HG03565 (cell line): ENCODE data around the gene CD44.
"Not testable (repeated sequence)": the region's sequence is repeated elsewhere in the genome, so short reads cannot be mapped to it uniquely, and the experiment has no call there.

Experiments used
- ATAC-seq: cut with Tn5 transposase; IDR thresholded peaks from one replicate; pipeline ENCODE4 v1.9.1; 2021; ENCODE audit warnings: mild to moderate bottlenecking, moderate library complexity; ENCODE audit not compliant: unreplicated experiment

The CD44 gene

DNA sequence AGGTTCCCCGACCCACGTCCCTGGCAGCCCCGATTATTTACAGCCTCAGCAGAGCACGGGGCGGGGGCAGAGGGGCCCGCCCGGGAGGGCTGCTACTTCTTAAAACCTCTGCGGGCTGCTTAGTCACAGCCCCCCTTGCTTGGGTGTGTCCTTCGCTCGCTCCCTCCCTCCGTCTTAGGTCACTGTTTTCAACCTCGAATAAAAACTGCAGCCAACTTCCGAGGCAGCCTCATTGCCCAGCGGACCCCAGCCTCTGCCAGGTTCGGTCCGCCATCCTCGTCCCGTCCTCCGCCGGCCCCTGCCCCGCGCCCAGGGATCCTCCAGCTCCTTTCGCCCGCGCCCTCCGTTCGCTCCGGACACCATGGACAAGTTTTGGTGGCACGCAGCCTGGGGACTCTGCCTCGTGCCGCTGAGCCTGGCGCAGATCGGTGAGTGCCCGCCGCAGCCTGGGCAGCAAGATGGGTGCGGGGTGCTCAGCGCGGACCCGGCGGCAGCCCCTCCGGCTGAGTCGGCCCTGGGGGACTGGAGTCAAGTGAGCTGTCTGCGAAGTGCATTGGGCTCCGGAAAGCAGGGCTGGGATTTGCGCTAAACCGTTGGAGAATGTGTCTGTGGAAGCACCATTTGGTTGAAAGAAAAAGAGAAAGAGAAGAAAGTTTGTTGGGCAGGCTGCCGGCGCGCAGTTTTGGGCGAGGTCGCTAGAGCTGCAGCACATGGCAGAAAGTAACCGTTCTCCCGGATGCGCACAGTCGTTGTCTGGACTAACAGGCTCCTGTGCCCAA is at the start of gene CD44:
Gene CD44 (plus strand): TSS at position 229 of the 779 bp plus-strand sequence. CDS start 133 bp downstream, at position 362.
- peak; percentile 32 for ATAC-seq

DNA sequence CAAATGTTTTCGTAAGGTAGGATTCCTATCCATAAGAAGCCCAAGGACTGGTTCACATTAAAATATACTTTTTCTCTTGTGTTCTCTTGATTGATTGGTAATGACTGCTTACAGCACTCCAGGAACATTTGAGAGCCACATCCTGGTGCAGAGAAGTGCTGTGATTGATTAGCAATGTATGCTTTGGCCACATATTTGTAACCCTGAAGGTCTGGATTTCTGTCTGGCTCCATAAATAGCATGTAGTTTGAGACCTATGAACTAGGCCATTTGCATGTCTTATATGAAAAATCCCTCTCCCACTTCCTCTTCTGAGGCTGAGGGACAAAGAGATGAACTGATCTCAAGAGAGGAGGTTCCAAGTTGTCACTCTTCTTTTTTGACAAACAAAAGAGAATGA is 49.3 kb upstream of the CD44 start:
- ATAC-seq, result peak; percentile 84

DNA sequence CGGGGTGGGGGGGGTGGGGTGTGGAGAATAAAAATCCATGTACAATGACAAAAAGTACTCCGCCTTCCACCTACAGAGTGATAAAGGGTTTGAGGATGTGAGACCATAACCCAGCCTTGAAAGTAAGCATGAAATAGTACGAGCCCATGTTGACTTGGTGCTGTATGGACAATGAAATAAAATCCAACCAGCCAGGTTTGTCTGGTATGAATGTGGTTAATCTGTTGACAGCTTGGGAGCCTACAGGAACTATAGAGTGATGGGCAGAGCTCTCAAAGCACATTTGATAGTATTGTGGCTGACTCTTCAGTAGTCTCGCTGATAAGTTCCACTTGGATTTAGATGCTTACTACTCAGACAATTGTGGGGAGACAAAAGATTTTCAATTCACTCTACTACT is 48.8 kb upstream of the CD44 start:
- ATAC-seq, result peak; percentile 25

DNA sequence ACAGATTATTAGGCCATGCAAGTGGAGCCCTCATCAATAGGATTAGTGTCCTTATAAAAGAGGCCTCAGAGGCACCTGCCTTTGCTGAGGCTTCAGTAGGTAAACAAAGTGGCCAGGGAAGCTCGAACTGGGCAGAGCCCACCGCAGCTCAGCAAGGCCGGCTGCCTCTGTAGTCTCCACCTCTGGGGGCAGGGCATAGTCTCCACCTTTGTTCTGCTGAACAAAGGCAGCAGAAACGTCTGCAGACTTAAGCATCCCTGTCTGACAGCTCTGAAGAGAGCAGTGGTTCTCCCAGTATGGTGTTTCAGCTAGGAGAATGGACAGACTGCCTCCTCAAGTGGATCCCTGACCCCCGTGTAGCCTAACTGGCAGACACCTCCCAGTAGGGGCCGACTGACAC is 48.0 kb upstream of the CD44 start:
- not testable (repeated sequence) for ATAC-seq

DNA sequence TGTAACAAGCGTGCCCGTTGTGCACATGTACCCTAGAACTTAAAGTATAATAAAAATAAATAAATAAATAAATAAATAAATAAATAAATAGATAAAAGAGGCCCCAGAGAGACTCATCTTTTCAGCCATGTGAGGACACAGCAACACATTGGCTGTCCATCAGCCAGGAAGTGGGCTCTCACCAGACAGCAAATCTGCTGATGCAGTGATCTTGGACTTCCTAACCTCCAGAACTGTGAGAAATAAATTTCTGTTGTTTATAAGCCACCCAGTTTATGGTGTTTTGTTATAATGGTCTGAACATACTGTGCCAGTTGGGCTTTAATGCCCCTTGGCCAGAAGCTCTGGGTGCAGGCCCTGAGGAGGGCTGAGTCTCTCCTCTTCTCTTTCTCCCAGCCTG is 42.2 kb upstream of the CD44 start:
- no peak for ATAC-seq

DNA sequence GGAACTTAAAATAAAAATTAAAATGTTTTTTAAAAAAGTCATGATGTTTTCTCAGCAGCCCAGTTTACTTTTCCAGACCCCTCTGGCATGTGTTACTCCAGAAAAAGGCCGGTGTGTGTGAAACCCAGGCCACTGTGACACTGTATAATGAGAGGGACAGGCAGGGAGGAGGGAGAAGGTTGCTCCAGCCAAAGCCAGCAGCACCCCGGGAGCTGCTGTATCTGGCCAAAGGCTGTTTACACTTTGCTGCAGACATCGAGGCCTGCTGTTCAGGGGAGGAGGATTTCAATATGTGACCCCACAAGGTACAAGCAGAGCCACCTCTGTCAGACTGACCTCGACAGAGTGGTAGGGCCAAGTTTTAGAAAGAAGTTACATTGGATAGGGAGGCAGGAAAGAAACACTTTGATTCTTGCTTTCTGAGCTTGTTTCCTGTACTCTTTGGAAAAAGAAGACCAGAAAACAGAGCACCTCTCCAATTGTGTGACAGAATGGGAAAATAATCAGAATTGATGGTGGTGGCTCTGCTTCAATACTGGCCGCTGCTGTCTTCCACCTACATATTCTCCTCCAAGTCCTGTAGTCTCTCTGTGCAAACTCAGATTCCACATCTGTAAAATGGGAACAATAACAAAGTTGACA is 41.0 kb upstream of the CD44 start:
- no peak for ATAC-seq

DNA sequence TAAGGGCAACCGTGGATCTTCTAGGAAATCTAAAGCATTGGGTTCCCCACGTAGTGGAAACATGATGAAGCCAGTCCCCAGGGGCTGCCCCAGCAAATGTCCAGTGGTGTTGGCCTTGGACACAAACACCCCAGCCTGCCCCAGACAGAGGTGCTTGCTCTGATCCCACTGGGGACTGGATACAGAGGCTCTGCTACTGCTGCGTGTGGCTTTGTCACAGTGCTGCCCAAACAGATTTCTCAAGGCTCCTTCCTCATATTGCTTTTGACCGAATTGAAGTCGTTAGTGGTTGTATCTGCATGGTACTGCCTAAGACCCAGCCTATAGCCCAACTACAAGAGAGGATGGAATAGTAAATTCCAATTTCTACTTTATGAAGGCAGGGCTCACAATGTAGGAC is 40.1 kb upstream of the CD44 start:
- no peak for ATAC-seq

DNA sequence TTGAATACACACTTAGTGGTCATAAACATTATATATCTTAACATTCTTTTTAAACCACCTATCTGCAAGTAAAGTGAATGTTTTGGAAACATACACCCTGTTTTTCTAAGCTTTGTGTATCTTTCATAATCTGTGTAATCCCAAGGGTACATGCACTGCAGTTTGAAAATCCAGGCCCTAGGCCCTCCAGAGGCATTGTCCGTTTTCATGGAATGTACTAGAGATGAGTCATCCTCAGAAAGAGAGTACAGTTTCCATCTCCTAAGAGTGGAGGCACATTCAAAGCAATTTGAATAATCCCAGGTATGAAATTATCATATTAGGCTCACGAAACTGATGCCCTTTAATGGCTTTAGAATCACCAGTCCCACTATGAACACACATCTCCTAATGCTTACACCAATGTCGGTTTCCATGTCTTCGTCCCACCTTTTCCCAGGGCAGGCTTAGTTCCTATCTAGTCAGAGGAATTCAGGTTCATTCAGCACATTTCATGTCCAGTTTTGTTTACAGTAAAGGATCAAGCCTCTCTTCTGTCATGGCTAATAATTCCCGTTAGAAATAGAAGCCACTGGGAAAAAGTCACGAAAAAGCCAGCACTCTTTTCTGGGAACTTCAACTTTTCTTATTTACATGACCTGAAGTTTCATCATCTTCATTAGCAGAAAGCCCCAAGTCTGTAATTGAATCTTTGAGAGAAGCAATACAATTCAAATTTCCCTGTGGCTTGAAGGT is 39.5 kb upstream of the CD44 start:
- ATAC-seq, result no peak

DNA sequence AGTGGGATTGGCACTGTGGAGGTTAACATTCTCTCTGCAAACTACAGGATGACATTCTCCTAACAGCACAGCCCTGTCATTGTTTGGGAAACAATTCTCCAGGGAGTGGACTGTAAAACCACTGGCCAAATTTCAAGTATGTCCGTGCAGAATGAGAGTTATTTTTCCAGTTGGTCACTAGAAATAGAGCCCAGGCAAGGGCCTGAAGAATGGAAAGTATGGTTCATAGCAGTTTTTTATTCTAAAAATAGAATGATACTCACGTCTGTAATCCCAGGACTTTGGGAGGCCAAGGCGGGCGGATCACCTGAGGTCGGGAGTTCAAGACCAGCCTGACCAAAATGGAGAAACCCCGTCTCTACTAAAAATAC is 39.0 kb upstream of the CD44 start:
- ATAC-seq, result no peak

DNA sequence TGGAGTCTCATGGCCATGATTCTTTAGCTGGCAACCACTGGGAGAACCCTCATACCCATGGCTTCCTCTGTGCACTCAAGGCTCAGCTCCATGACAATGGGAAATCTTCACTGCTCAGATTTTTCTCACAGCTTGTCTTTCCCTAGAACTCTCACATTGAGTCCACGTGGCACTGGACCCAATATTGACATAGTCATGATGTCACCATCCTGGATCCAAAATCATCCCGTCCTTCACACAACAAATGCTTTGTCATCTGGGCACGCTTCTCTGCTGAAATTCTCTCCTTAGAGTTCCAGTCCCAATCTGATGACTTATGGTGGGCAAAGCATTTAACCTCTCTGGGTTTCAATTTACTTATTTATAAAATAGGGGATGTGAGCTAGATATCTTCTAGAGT is 37.7 kb upstream of the CD44 start:
- no peak for ATAC-seq

DNA sequence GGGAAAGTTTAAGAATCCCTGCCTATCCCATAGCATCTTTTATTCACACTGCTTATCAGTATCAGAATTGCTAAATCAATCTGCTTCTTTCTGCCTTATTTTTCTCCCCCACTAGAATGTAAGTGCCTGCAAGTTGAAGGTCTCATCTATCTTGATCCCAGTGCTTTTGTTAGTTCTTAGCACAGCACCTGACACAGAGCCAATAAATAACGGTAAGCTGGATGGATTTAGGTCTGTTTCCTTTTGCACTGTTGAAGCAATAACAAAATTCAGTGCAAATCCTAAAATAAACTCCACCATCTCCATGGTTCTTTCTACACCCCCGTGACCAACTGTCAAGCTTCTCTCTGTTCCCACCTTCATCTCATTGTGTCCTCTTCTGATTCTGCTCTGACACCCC is 36.7 kb upstream of the CD44 start:
- ATAC-seq, result no peak

DNA sequence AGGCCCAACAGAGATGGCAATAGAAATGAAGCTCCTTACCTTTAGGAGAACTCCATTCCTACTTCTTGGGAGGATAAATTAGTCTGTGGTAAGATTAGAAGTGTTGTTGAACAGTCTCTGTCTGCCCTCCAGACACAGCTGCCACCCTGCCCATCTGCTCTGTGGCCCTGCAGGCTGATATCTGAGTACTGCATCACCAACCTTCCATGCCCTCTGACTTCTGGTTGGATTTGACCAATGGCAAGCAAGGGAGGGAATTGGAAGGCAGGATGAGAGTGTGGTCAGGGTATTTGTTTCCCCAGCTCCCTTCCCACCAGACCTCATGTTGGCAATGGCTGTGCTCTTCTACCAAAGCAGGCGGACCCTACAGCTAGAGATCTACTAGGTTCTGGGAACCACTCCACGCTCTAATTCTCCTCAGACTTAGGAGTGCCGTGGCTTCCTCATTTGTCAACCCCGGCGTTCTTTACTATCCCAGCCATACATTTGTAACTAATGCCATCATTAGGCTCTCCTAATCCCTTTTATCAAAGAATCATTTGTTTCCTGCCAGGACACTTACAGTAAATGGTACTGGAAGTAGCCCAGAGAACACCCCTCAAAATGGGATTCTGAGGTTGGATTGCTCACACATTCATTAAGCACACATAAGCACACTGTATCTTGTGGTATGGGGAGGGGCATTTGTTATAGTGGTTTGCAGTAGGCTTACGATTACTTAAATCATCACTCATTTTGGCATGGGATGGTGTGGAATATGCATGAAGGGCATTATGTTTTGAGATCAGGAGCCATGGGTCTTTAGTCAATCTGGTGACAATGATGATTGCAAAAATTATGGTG is 35.4 kb upstream of the CD44 start:
- ATAC-seq, result no peak

DNA sequence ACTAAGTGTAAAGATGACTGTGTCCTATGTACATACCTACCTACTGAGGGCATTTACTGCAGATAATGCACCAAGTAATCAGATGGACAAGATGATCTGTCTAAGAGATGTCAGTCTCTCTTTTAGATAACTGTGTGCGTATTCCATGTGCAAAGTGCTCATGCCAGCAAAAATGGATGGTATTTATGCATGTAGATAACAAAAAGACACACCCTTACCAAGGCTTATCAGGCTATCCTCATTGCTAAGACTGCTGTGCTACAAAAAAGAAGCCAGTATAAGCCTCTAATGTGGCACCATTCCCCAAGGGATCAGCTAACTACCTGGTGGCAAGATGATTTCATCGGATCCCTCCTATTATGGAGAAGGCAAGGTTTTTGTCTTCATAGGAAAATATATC is 34.3 kb upstream of the CD44 start:
- no peak for ATAC-seq

DNA sequence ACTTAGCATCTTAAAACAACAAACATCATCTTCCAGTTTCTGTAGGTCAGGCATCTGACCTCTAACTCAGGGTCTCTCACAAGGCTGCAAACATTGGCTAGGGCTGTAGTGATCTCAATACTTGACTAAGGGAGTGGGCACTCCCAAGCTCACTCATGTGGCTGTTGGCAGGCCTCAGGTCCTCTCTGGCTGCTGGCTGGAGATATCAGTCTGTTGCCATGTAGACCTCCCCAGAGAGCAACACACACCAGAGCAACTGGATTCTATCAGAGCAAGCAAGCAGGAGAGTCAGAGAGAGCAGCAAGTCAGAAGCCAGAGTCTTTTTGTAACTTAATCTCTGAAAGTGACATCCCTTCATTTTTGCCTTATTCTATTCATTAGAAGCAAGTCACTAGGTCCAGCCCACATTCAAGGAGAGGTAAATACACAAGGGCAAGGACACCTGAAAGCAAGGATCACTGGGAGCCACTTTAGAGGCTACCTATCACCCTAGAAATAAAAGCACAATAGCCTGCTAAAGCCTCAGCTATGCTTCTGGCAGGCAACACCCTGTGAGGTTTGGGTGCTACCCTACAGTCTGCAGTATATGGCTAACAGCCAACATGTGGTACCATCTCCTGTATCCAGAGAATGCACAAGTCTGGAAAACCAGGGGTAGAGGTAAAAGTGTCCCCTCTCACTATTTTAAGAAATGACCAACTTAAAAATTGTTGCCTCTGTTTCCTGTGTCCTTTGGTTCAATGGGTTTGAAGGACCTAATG is 33.5 kb upstream of the CD44 start:
- ATAC-seq, result no peak

DNA sequence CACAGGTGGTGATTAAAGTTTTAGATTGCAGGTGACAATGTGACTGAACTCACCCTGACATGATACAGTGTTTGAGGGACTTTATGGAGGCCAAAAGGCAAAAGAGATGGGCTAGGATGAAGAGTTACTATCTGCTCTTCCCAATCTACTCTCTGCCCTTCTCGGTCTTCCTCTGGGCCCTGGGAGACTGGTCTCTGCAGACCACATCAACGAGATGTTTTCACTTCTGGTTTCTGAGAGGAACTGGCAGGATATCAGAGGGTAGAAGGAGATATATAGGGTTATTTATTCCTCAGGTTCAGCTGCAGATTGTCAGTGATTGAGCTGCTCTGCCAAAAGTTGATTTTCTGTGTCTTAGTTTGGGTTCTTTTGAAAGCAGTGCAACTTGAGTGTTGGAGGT is 32.4 kb upstream of the CD44 start:
- ATAC-seq, result peak; percentile 55

DNA sequence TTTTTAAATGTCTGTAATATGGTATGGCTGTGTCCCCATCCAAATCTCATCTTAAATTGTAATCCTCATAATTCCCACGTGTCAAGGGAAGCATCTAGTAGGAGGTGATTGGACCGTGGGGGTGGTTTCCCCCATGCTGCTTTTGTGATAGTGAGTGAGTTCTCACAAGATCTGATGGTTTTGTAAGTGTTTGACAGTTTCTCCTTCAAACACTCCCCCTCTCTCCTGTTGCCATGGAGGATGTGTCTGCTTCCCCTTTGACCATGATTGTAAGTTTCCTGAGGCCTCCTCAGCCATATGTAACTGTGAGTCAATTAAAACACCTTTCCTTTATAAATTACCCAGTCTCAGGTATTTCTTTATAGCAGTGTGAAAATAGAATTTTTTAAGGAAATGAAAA is 31.1 kb upstream of the CD44 start:
- ATAC-seq, result no peak

DNA sequence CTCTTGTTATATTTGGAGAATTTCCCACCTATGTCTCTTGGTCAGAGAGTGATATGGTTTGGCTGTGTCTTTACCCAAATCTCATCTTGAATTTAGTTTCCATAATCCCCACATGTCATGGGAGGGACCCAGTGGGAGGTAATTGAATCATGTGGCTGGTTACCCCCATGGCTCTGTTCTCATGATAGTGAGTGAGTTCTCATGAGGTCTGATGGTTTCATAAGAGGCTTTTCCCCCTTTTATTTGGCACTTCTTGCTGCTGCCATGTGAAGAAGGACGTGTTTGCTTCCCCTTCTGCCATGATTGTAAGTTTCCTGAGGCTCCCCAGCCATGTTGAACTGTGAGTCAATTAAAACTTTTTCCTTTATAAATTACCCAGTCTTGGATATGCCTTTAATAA is 30.6 kb upstream of the CD44 start:
- ATAC-seq, result not testable (repeated sequence)

DNA sequence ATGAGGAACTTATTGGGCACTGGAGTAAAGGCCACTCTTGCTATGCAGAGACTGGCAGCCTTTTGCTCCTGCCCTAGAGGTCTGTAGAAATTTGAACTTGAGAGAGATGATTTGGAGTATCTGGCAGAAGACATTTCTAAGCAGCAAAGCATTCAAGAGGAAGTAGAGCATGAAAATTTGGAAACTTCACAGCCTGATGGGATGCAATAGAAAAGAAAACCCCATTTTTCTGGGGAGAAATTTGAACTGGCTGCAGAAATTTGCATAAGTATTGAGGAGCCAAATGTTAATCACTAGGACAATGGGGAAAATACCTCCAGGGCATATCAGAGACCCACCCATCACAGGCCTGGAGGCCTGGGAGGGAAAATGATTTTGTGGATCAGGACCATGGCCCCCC is 29.9 kb upstream of the CD44 start:
- no peak for ATAC-seq

DNA sequence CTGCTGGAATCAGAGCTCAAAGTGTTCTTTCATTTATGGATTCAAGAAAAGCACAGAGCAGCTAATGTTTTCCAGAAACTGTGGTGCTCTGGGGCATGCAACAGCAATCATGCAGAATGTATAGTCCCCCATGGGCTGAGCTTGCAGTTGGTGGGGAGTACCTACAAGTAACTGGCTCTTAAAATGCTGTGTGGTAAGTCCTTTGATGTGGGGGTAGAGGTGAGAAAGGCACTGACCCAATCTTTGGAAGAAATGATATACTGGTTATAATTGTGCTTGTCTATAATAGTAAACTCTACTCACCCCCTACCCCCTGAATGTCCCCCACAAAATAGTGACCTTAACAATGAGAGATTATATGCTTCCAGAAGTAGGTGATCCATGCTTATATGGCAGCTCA is 29.1 kb upstream of the CD44 start:
- ATAC-seq, result no peak
